ENCODE data around the gene MTAP. TPM values are rescaled to one million over a fixed set of nuclear protein-coding genes. Genes with fewer than 3 reads are reported as not detected.

Gene MTAP
- total and polyA plus RNA-seq, 2 experiments from 2014 or later: 29.8 to 44.8 TPM

DNA sequence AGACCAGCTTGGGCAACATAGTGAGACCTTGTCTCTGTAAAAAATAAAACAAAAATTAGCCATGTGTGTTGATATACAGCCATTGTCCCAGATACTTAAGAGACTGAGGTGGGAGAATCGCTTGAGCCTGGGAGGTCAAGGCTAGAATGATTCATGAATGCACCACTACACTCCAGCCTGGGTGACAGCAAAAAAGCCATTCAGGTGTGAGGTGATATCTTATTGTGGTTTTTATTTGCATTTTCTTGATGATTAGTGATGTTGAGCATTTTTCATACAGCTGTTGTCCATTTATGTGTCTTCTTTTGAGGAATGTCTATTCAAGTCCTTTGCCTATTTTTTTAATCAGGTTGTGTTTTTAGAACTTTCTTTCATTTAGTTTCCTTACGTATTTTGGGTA lies 23.2 kb downstream of the MTAP start:
- Histone ChIP-seq H3K9ac (no peak overlapping the region), H3K4me1 (ENCODE audit: insufficient read depth) (peaks cover 4% of the 10 kb centered on the region; the same call in 1 of the 2 replicates), H2AFZ (no peak overlapping the region), H3K4me3 (no peak overlapping the region), H3K79me2 (ENCODE audit: insufficient read depth) (peaks cover 94% of the 10 kb centered on the region), H3F3A (ENCODE audit: insufficient read depth) (peaks cover 14% of the 10 kb centered on the region), H3K9me3 (ENCODE audit: low read depth) (no peaks in the 10 kb centered on the region), H3K9me2 (ENCODE audit: insufficient read depth) (no peaks in the 10 kb centered on the region), H3K36me3 (ENCODE audit: low read depth) (peaks cover 16% of the 10 kb centered on the region; the same call in 1 of the 2 replicates), H3K27me3 (replicated peaks; ENCODE audit: insufficient read depth) (no peaks in the 10 kb centered on the region), H3K27ac (no peak overlapping the region), H4K20me1 (ENCODE audit: insufficient read depth) (no peaks in the 10 kb centered on the region), H3K4me2 (ENCODE audit: unreplicated experiment) (no peak overlapping the region)
- 97 to 99% methylated on average over 2 of the region's 2 CpGs for WGBS, 2 experiments (ENCODE audit: low coverage in 1 of 2, low lambda C conversion rate in 2 of 2, missing lambda C conversion rate in 2 of 2)
- DNase-seq: no peak
- no peak for TF ChIP-seq EZH2 (IDR thresholded peaks at IDR 0.05; ENCODE audit: insufficient read depth, poor library complexity, severe bottlenecking)
- TF ChIP-seq EZH2phosphoT487 (IDR thresholded peaks at IDR 0.05; ENCODE audit: insufficient read depth, low read depth): no peak
- in situ Hi-C loops (cut with MboI): no loop called here

DNA sequence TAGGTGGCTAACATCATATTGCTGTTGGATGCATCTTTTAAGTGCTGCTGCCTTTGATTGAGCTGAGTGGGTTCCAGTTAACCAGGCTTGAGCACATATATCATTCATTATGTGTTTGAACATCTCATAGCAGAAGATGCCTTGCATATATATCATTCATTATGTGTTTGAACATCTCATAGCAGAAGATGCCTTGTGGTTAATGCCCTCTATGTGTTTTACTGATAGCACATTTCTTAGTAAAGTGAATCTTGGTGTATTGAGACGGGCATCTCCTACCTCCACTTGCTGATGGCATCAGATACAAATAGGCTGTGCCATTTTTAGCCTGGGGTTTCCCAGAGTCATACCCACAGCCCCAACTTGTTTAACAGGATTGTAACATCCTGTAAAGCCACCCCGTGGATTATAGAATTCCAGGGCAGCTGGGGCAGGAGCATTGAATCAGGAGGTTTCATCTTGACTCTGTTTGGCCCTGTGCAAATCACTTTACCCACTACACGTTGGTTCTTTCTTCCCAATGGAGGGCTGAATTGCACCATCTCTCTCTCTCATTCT lies 26.5 kb downstream of the MTAP start:
- DNase-seq: no peak
- Histone ChIP-seq H3K9me2 (ENCODE audit: insufficient read depth) (no peaks in the 10 kb centered on the region), H4K20me1 (ENCODE audit: insufficient read depth) (no peaks in the 10 kb centered on the region), H3F3A (ENCODE audit: insufficient read depth) (peaks cover 39% of the 10 kb centered on the region), H3K9ac (no peak overlapping the region), H3K9me3 (ENCODE audit: low read depth) (no peaks in the 10 kb centered on the region), H3K27ac (no peak overlapping the region), H3K79me2 (ENCODE audit: insufficient read depth) (peaks cover 84% of the 10 kb centered on the region), H3K36me3 (ENCODE audit: low read depth) (peaks cover 20% of the 10 kb centered on the region; the same call in 1 of the 2 replicates), H3K4me1 (ENCODE audit: insufficient read depth) (peaks cover 26% of the 10 kb centered on the region), H3K4me2 (ENCODE audit: unreplicated experiment) (no peak overlapping the region), H2AFZ (no peak overlapping the region), H3K27me3 (replicated peaks; ENCODE audit: insufficient read depth) (no peaks in the 10 kb centered on the region), H3K4me3 (no peak overlapping the region)
- in situ Hi-C loops (cut with MboI): no loop called here
- no peak for TF ChIP-seq EZH2 (IDR thresholded peaks at IDR 0.05; ENCODE audit: insufficient read depth, poor library complexity, severe bottlenecking)
- no peak for TF ChIP-seq EZH2phosphoT487 (IDR thresholded peaks at IDR 0.05; ENCODE audit: insufficient read depth, low read depth)
- 82 to 84% methylated on average over 3 of the region's 3 CpGs for WGBS, 2 experiments (ENCODE audit: low coverage in 1 of 2, low lambda C conversion rate in 2 of 2, missing lambda C conversion rate in 2 of 2)

DNA sequence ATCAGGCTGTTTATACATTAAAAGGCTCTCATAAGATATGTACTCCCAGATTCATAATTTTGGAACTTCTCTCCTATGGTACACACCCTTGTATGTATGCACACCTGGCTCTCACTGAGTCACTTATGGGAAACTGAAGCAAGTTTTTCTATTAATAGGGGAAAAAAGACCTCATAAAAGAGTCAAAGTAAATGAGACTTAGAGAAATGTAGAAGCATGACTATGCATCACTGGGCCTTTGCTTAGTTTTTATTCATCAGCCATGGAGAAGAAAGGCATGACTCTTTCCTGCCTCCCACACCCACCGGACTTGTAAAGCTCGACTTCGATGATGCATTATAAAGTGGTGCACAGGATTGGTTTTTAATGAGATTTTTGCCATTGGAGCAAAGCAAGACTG lies 28.2 kb downstream of the MTAP start:
- DNase-seq: peak; percentile 70
- H3K36me3 ChIP-seq (ENCODE audit: low read depth): peaks cover 20% of the 10 kb centered on the region; the same call in 1 of the 2 replicates
- no peak overlapping the region for H3K4me2 ChIP-seq (ENCODE audit: unreplicated experiment)
- no peaks in the 10 kb centered on the region for H3K9me2 ChIP-seq (ENCODE audit: insufficient read depth)
- WGBS, 2 experiments (ENCODE audit: low coverage in 1 of 2, low lambda C conversion rate in 2 of 2, missing lambda C conversion rate in 2 of 2): 70 to 81% methylated on average over 3 of the region's 3 CpGs
- TF ChIP-seq EZH2 (IDR thresholded peaks at IDR 0.05; ENCODE audit: insufficient read depth, poor library complexity, severe bottlenecking) (no peak), EZH2phosphoT487 (IDR thresholded peaks at IDR 0.05; ENCODE audit: insufficient read depth, low read depth) (no peak)
- peak overlapping the region; percentile 91 for H3K27ac ChIP-seq
- no peaks in the 10 kb centered on the region for H4K20me1 ChIP-seq (ENCODE audit: insufficient read depth)
- H2AFZ ChIP-seq: no peak overlapping the region
- peaks cover 32% of the 10 kb centered on the region for H3K4me1 ChIP-seq (ENCODE audit: insufficient read depth)
- no peaks in the 10 kb centered on the region for H3K27me3 ChIP-seq (replicated peaks; ENCODE audit: insufficient read depth)
- H3K4me3 ChIP-seq: no peak overlapping the region
- peaks cover 48% of the 10 kb centered on the region for H3F3A ChIP-seq (ENCODE audit: insufficient read depth)
- in situ Hi-C loops (cut with MboI): no loop called here
- H3K79me2 ChIP-seq (ENCODE audit: insufficient read depth): peaks cover 83% of the 10 kb centered on the region
- H3K9me3 ChIP-seq (ENCODE audit: low read depth): no peaks in the 10 kb centered on the region
- H3K9ac ChIP-seq: no peak overlapping the region

DNA sequence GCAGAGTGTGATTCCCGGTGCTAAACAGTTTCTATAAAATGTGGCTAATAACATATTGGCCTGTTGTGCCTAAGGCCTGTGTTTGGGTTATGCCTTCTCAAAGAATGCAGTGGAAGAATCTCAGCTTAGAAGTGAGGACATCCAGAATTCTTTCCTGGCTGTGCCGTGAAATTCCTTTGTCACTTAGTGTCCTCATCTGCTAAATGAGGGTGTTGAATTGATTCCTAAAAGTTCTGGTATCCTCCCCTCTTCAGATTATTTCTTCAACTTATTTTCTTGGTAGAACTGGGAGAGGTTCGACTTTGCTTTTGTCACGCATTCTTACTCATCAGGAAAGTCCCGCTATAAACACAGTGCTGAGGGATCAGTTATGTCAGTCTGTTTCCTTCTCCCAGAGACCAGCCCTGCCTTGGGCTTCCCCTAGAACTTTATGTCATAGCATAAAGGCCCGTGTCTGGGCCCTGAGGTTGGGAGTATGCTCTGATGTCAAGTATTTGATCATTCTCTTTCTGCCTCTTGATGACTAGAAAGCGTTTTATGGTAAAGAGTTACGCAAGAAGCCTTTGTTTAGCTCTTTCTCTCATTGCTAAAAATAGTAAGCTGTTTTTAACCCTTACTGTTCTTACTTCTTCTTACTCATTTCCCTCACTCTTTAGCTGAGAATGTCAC lies 29.5 kb downstream of the MTAP start:
- no peak for TF ChIP-seq EZH2phosphoT487 (IDR thresholded peaks at IDR 0.05; ENCODE audit: insufficient read depth, low read depth)
- no peak for TF ChIP-seq EZH2 (IDR thresholded peaks at IDR 0.05; ENCODE audit: insufficient read depth, poor library complexity, severe bottlenecking)
- peak overlapping the region; percentile 49 for H3K4me2 ChIP-seq (ENCODE audit: unreplicated experiment)
- no peaks in the 10 kb centered on the region for H3K9me2 ChIP-seq (ENCODE audit: insufficient read depth)
- no peaks in the 10 kb centered on the region for H3K9me3 ChIP-seq (ENCODE audit: low read depth)
- H3F3A ChIP-seq (ENCODE audit: insufficient read depth): peaks cover 59% of the 10 kb centered on the region
- H3K9ac ChIP-seq: peak overlapping the region; percentile 60
- 5 to 7% methylated on average over 8 of the region's 8 CpGs for WGBS, 2 experiments (ENCODE audit: low coverage in 1 of 2, low lambda C conversion rate in 2 of 2, missing lambda C conversion rate in 2 of 2)
- no peak overlapping the region for H3K4me3 ChIP-seq
- peaks cover 74% of the 10 kb centered on the region for H3K79me2 ChIP-seq (ENCODE audit: insufficient read depth)
- peak overlapping the region; percentile 8; the same call in 1 of the 2 replicates for H2AFZ ChIP-seq
- no peaks in the 10 kb centered on the region for H3K27me3 ChIP-seq (replicated peaks; ENCODE audit: insufficient read depth)
- peaks cover 20% of the 10 kb centered on the region; the same call in 1 of the 2 replicates for H3K36me3 ChIP-seq (ENCODE audit: low read depth)
- peak; percentile 95 for DNase-seq
- H3K27ac ChIP-seq: peak overlapping the region; percentile 91
- H3K4me1 ChIP-seq (ENCODE audit: insufficient read depth): peaks cover 43% of the 10 kb centered on the region
- no peaks in the 10 kb centered on the region for H4K20me1 ChIP-seq (ENCODE audit: insufficient read depth)
- in situ Hi-C loops (cut with MboI): no loop called here
